Activated naive CD8-positive, alpha-beta T cell treated with anti-CD3 and anti-CD28 coated beads for 36 hours (primary cell): ENCODE results near the gene LY6G6D. TPM values are rescaled to one million over a fixed set of nuclear protein-coding genes. Genes with fewer than 3 reads are reported as not detected.
"Not testable (repeated sequence)": the region's sequence is repeated elsewhere in the genome, so short reads cannot be mapped to it uniquely, and the experiment has no call there.

Experiments
- DNase-seq: peaks from one replicate; pipeline ENCODE4 v3.0.0; 2021
- H3K27ac Mint-ChIP-seq: one replicate; pipeline ENCODE4 v1.8.0; 2022; ENCODE audit warnings: mild to moderate bottlenecking, moderate library complexity, mixed read lengths
- H3K27me3 Mint-ChIP-seq: one replicate; pipeline ENCODE4 v1.8.0; 2022; ENCODE audit warnings: mild to moderate bottlenecking, mixed read lengths
- H3K36me3 Mint-ChIP-seq: one replicate; pipeline ENCODE4 v1.8.0; 2021; ENCODE audit warnings: mild to moderate bottlenecking, mixed read lengths
- H3K4me1 Mint-ChIP-seq: one replicate; pipeline ENCODE4 v1.8.0; 2021; ENCODE audit warnings: mixed read lengths
- H3K4me3 Mint-ChIP-seq: one replicate; pipeline ENCODE4 v1.8.0; 2022; ENCODE audit warnings: mild to moderate bottlenecking, moderate library complexity, mixed read lengths
- H3K9me3 Mint-ChIP-seq: one replicate; pipeline ENCODE4 v1.8.0; 2022; ENCODE audit warnings: mixed read lengths
- total RNA-seq, 2 experiments: library from RNA; stranded (reverse); gene quantifications; one replicate each; pipeline ENCODE4 v1.2.3, GENCODE V29; 2021

LY6G6D gene
- total RNA-seq, 2 experiments from 2014 or later: not detected

GRCh38 chr6:31705931-31706330, 9.2 kb upstream of the LY6G6D start:
- no peaks in the 10 kb centered on the region for H3K9me3 Mint-ChIP-seq
- H3K27me3 Mint-ChIP-seq: no peaks in the 10 kb centered on the region
- DNase-seq: no peak
- no peak overlapping the region for H3K4me3 Mint-ChIP-seq
- peaks cover 3% of the 10 kb centered on the region for H3K36me3 Mint-ChIP-seq
- peaks cover 14% of the 10 kb centered on the region for H3K4me1 Mint-ChIP-seq
- no peak overlapping the region for H3K27ac Mint-ChIP-seq

GRCh38 chr6:31706599-31706998, 8.5 kb upstream of the LY6G6D start, which contains the start of gene LY6G6F:
Gene LY6G6F, plus strand, starts transcription at chr6:31706866. Its CDS starts 41 bp downstream, at chr6:31706907.
- peaks cover 10% of the 10 kb centered on the region for H3K4me1 Mint-ChIP-seq
- H3K4me3 Mint-ChIP-seq: no peak within 1 kb of the TSS
- H3K9me3 Mint-ChIP-seq: no peaks in the 10 kb centered on the region
- H3K36me3 Mint-ChIP-seq: peaks cover 3% of the 10 kb centered on the region
- DNase-seq: no peak
- no peak within 1 kb of the TSS for H3K27ac Mint-ChIP-seq
- H3K27me3 Mint-ChIP-seq: no peaks in the 10 kb centered on the region

DNA sequence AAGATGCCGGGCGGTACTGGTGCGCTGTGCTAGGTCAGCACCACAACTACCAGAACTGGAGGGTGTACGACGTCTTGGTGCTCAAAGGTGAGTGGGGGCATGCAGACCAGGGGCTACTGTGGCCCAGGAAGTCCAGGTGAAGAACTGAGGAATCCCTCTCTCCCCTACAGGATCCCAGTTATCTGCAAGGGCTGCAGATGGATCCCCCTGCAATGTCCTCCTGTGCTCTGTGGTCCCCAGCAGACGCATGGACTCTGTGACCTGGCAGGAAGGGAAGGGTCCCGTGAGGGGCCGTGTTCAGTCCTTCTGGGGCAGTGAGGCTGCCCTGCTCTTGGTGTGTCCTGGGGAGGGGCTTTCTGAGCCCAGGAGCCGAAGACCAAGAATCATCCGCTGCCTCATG, 7.4 kb upstream of the LY6G6D start:
- no peak overlapping the region for H3K27ac Mint-ChIP-seq
- DNase-seq: no peak
- H3K36me3 Mint-ChIP-seq: peaks cover under 1% of the 10 kb centered on the region
- no peaks in the 10 kb centered on the region for H3K9me3 Mint-ChIP-seq
- no peak overlapping the region for H3K4me3 Mint-ChIP-seq
- H3K4me1 Mint-ChIP-seq: peaks cover 7% of the 10 kb centered on the region
- H3K27me3 Mint-ChIP-seq: no peaks in the 10 kb centered on the region

DNA sequence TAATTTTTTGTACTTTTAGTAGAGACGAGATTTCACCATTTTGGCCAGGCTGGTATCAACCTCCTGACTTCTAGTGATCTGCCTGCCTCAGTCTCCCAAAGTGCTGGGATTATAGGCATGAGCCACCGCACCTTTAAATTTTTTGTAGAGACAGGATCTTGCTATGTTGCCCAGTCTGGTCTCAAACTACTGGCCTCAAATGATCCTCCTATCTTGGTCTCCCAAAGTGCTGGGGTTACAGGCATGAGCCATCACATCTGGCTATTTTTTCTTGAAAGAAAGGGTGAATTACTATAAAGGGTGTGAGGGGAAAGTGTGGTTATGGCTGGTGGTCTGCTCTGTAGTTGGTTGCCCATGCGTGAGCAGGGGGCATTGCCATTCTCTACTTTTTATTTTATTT, 6.9 kb upstream of the LY6G6D start:
- H3K4me1 Mint-ChIP-seq: peaks cover 7% of the 10 kb centered on the region
- DNase-seq: no peak
- no peaks in the 10 kb centered on the region for H3K27me3 Mint-ChIP-seq
- H3K36me3 Mint-ChIP-seq: no peaks in the 10 kb centered on the region
- no peak overlapping the region for H3K27ac Mint-ChIP-seq
- no peak overlapping the region for H3K4me3 Mint-ChIP-seq
- H3K9me3 Mint-ChIP-seq: no peaks in the 10 kb centered on the region

DNA sequence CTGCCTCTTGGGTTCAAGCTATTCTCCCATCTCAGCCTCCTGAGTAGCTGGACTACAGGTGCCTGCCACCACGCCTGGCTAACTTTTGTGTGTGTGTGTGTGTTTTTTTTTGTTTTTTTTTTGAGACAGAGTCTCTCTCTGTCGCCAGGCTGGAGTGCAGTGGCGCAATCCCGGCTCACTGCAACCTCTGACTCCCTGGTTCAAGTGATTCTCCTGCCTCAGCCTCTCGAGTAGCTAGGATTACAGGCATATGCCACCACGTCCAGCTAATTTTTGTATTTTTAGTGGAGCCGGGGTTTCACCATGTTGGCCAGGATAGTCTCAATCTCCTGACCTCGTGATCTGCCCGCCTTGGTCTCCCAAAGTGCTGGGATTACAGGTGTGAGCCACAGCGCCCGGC, 6.0 kb upstream of the LY6G6D start:
- not testable (repeated sequence) for H3K4me3 Mint-ChIP-seq, H3K36me3 Mint-ChIP-seq, DNase-seq, H3K27ac Mint-ChIP-seq, H3K27me3 Mint-ChIP-seq, H3K9me3 Mint-ChIP-seq
- H3K4me1 Mint-ChIP-seq: peaks cover 10% of the 10 kb centered on the region

DNA sequence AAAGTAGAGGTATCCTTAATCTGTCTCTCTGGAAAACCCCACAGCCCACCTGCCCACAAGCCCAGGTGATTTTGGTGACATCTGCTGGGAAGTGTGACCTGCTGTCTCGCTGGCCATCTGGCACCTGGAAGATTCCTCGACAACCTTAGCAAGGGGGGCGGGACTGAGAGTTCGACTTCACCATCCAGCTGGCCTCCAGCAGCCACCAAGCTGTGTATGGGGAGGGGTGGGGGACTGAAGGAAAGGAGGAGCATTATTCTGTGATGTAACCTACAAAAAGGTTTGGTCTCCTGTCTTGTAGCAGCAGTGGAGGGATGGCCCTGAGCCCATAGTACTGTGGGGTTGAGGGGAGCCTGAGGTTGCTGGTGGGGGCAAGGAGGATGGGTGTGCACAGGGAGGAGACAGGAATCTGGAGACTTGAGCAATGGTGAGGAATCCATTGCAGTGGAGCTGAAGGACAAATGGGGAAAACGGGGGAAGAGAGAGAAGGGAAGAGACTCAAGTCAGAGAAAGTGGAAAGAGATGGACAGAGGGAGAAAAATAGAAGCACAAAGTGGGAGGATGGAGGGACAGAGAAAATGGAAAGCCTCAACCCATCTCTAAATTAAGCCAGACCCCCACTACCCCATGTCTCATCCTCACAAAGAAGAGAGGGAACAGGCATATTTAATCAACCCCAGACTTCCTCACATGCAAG, 4.5 kb upstream of the LY6G6D start:
- no peak overlapping the region for H3K27ac Mint-ChIP-seq
- peaks cover 12% of the 10 kb centered on the region for H3K4me1 Mint-ChIP-seq
- no peaks in the 10 kb centered on the region for H3K36me3 Mint-ChIP-seq
- DNase-seq: no peak
- H3K4me3 Mint-ChIP-seq: no peak overlapping the region
- H3K27me3 Mint-ChIP-seq: no peaks in the 10 kb centered on the region
- H3K9me3 Mint-ChIP-seq: no peaks in the 10 kb centered on the region

GRCh38 chr6:31711233-31711632, 3.9 kb upstream of the LY6G6D start:
- Mint-ChIP-seq H3K27ac (no peak overlapping the region), H3K36me3 (no peaks in the 10 kb centered on the region), H3K4me1 (peaks cover 12% of the 10 kb centered on the region), H3K27me3 (no peaks in the 10 kb centered on the region), H3K9me3 (no peaks in the 10 kb centered on the region), H3K4me3 (peak overlapping the region; percentile 1)
- no peak for DNase-seq

DNA sequence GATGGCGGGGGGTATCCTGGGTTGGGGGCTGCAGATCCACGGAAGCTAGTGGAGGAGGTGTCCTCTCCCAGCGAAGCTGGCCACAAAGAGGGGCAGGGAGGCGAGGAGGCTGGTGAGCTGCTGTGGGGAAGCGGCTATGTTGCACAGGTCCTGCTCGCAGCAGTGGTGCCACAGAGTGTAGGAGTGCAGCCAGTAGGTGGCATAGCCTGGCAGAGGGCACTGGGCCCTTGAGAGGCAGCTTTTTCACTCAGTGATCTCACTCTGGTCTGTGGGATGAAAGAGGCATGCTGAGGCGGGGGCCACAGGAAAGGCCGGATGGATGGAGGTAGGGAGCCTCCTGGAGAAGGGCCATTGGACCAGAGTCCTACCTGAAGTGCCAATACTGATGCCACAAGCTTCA, 2.9 kb upstream of the LY6G6D start:
- Mint-ChIP-seq H3K4me1 (peaks cover 12% of the 10 kb centered on the region), H3K27me3 (no peaks in the 10 kb centered on the region), H3K27ac (no peak overlapping the region), H3K4me3 (no peak overlapping the region), H3K9me3 (no peaks in the 10 kb centered on the region), H3K36me3 (no peaks in the 10 kb centered on the region)
- DNase-seq: no peak

- Mint-ChIP-seq H3K4me1 (peaks cover 12% of the 10 kb centered on the region), H3K9me3 (no peaks in the 10 kb centered on the region), H3K36me3 (no peaks in the 10 kb centered on the region), H3K4me3 (no peak overlapping the region), H3K27me3 (no peaks in the 10 kb centered on the region), H3K27ac (no peak overlapping the region)
- no peak for DNase-seq
Measured at GRCh38 chr6:31713465-31713864, 1.7 kb upstream of the LY6G6D start.

DNA sequence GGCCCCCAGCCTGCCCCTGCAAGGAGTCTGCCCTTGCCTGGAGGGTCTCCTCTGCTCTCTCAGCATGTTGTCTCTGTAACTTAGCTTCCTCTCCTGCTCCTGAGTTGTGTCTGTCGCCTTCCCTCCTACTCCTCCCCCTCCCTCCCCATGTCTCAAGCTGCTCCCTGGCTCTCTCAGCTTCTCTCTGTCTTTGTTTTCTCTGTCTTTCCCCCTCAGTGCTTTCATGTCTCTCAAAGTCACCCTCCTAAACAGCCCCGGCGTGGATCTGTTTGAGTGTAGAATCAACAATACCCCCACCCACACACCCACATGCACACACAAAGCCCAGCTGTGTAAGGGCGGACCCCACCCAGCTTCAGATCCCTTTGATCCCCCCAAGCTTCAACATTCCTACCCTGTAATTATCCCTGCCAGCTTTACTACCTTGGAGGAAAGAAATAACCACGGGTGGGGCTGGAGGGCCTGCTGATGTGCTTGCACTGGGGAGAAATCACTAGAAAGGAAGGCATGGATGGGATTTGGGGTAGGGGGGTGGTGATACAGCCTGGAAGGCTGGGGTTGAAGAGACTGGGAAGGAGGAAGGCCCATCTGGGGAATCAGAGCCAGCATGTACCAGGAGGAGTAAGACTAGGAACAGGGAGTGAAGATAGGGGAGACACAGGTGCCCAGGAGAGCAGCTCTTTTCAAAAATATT, 1.0 kb upstream of the LY6G6D start:
- no peaks in the 10 kb centered on the region for H3K27me3 Mint-ChIP-seq
- no peaks in the 10 kb centered on the region for H3K9me3 Mint-ChIP-seq
- no peak overlapping the region for H3K4me3 Mint-ChIP-seq
- no peaks in the 10 kb centered on the region for H3K36me3 Mint-ChIP-seq
- DNase-seq: no peak
- no peak overlapping the region for H3K27ac Mint-ChIP-seq
- H3K4me1 Mint-ChIP-seq: peaks cover 12% of the 10 kb centered on the region

DNA sequence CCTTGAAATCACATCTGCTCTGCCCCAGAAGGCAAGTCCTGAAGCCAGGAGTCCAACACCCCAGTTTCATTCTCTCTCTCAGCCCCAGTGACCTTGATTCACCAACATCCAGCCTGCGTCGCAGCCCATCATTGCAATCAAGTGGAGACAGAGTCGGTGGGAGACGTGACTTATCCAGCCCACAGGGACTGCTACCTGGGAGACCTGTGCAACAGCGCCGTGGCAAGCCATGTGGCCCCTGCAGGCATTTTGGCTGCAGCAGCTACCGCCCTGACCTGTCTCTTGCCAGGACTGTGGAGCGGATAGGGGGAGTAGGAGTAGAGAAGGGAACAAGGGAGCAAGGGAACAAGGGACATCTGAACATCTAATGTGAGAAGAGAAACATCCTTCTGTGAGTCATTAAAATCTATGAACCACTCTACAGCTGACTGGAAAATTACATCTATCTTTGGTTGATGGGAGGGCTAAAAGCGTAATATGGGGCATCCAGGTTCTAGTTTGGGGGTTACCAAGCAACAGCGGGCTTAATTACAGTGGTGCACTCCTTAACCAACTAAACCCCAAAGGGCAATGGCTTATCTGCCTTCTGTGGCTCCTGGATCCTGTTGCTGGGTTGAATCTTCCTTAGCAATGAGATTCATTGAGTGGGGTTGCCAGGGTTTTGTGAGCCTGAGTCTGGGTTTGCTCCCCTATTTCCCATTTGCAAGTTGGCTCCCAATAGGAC, 2.5 kb downstream of the LY6G6D start:
- Mint-ChIP-seq H3K4me3 (no peak overlapping the region), H3K4me1 (peaks cover 5% of the 10 kb centered on the region), H3K27me3 (no peaks in the 10 kb centered on the region), H3K27ac (no peak overlapping the region), H3K9me3 (no peaks in the 10 kb centered on the region), H3K36me3 (no peaks in the 10 kb centered on the region)
- DNase-seq: no peak

GRCh38 chr6:31718265-31718664, 3.1 kb downstream of the LY6G6D start:
- Mint-ChIP-seq H3K4me3 (no peak overlapping the region), H3K9me3 (no peaks in the 10 kb centered on the region), H3K27ac (no peak overlapping the region), H3K4me1 (peaks cover 5% of the 10 kb centered on the region), H3K36me3 (no peaks in the 10 kb centered on the region), H3K27me3 (no peaks in the 10 kb centered on the region)
- DNase-seq: no peak

- H3K4me1 Mint-ChIP-seq: peaks cover 4% of the 10 kb centered on the region
- no peak overlapping the region for H3K4me3 Mint-ChIP-seq
- no peak overlapping the region for H3K27ac Mint-ChIP-seq
- H3K36me3 Mint-ChIP-seq: no peaks in the 10 kb centered on the region
- H3K9me3 Mint-ChIP-seq: no peaks in the 10 kb centered on the region
- no peak for DNase-seq
- H3K27me3 Mint-ChIP-seq: no peaks in the 10 kb centered on the region
Measured at GRCh38 chr6:31719001-31719400, 3.9 kb downstream of the LY6G6D start.

- Mint-ChIP-seq H3K27ac (no peak overlapping the region), H3K9me3 (no peaks in the 10 kb centered on the region), H3K4me3 (no peak overlapping the region), H3K4me1 (no peaks in the 10 kb centered on the region), H3K27me3 (no peaks in the 10 kb centered on the region), H3K36me3 (no peaks in the 10 kb centered on the region)
- no peak for DNase-seq
Measured at GRCh38 chr6:31720196-31720770, 5.1 kb downstream of the LY6G6D start.

GRCh38 chr6:31721351-31722020, 6.3 kb downstream of the LY6G6D start, which contains the start of gene LY6G6C:
Gene LY6G6C, minus strand, starts transcription at chr6:31721746. Its CDS starts 67 bp downstream, at chr6:31721679.
- H3K27me3 Mint-ChIP-seq: no peaks in the 10 kb centered on the region
- no peak within 1 kb of the TSS for H3K27ac Mint-ChIP-seq
- H3K36me3 Mint-ChIP-seq: peaks cover 4% of the 10 kb centered on the region
- H3K9me3 Mint-ChIP-seq: no peaks in the 10 kb centered on the region
- peaks cover 9% of the 10 kb centered on the region for H3K4me1 Mint-ChIP-seq
- no peak for DNase-seq
- H3K4me3 Mint-ChIP-seq: no peak within 1 kb of the TSS
